GM12878 (cell line): Measurements from ENCODE around the gene ZDHHC14.

Experiments used
- BHLHE40 ChIP-seq, 2 experiments: fragments of 450-650 bp in 1 of 2; IDR thresholded peaks; 2 replicates each; pipeline ENCODE4 v1.6.1; 2011 to 2017; ENCODE audit warnings: low read depth in 2 of 2, borderline replicate concordance in 1 of 2, improper control_type of control experiment in 1 of 2, low read length in 1 of 2, mild to moderate bottlenecking in 1 of 2
- EED ChIP-seq: sonication (generic); IDR thresholded peaks from 2 replicates; pipeline ENCODE4 v1.6.1; 2016; ENCODE audit warnings: antibody characterized with exemption, low read depth
- EGR1 ChIP-seq, 2 experiments: IDR thresholded peaks; 1 replicate in 1 of 2; 2 replicates in 1 of 2; pipeline ENCODE4 v1.6.1; 2011 to 2012; ENCODE audit warnings: low read depth in 2 of 2, low read length in 2 of 2, borderline replicate concordance in 1 of 2, mild to moderate bottlenecking in 1 of 2, moderate library complexity in 1 of 2
- EP300 ChIP-seq, 2 experiments: fragments of 150-350 bp in 1 of 2; IDR thresholded peaks; 2 replicates each; pipeline ENCODE4 v1.6.1; 2011 to 2012; ENCODE audit warnings: low read depth in 2 of 2, low read length in 2 of 2, borderline replicate concordance in 1 of 2, improper control_type of control experiment in 1 of 2, inconsistent platforms in 1 of 2; ENCODE audit not compliant: control insufficient read depth in 1 of 2
- EZH2 ChIP-seq: IDR thresholded peaks from 2 replicates; pipeline ENCODE4 v1.6.1; 2012; ENCODE audit warnings: low read depth, mild to moderate bottlenecking, control low read depth, inconsistent platforms, low read length, borderline replicate concordance; ENCODE audit not compliant: control insufficient read depth
- KDM1A ChIP-seq: fragments of 200-600 bp; sonication (generic); IDR thresholded peaks from 2 replicates; pipeline ENCODE4 v1.6.1; 2016; ENCODE audit warnings: borderline replicate concordance
- NR2C2 ChIP-seq: IDR thresholded peaks from 2 replicates; pipeline ENCODE4 v1.6.1; 2011; ENCODE audit warnings: borderline replicate concordance, low read depth; ENCODE audit not compliant: control insufficient read depth, insufficient read length
- SIN3A ChIP-seq: IDR thresholded peaks from 2 replicates; pipeline ENCODE4 v1.6.1; 2012; ENCODE audit warnings: low read depth, low read length, improper control_type of control experiment
- SMC3 ChIP-seq: IDR thresholded peaks from 2 replicates; pipeline ENCODE4 v1.6.1; 2011; ENCODE audit warnings: low read length, improper control_type of control experiment, borderline replicate concordance
- TF ChIP-seq, protein P1 (sequence below), 3 experiments: IDR thresholded peaks in 2 of 3; conservative IDR thresholded peaks in 1 of 3; 2 replicates each; pipeline ENCODE4 v1.5.1; 2011; ENCODE audit warnings: low read depth in 3 of 3, low read length in 3 of 3, mild to moderate bottlenecking in 3 of 3, control low read depth in 2 of 3, moderate library complexity in 2 of 3, inconsistent platforms in 1 of 3, mixed read lengths in 1 of 3; ENCODE audit not compliant: control insufficient read depth in 2 of 3, insufficient read depth in 1 of 3; ENCODE audit errors: extremely low read depth in 1 of 3

DNA sequence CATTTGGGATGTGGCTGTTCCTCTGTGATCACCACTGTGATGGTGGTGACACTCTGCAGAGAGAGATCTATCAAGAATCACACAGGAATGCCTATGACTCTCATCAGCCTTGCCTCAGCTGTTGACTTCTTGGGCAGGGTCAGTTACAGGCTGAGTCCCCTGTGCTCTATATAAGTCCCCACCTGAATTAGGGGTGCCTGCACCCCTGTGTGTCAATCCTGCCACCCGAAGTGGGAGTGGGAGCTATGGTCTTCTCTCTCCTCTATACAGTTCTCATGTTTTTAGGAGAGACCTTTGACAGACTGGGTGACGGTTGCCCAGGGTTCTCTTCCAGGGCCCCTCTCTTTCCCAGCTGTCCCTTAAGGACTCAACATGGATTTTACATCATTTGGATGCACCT lies 173.8 kb downstream of the ZDHHC14 start:
- TF ChIP-seq EED (no peak), EZH2 (no peak), EGR1 (IDR thresholded peaks at IDR 0.05; ENCODE audit: borderline replicate concordance in 1 of 2, low read depth in 2 of 2, low read length in 2 of 2) (no peak), SMC3 (no peak), EP300 (IDR thresholded peaks at IDR 0.05; ENCODE audit: borderline replicate concordance in 1 of 2, control insufficient read depth in 1 of 2, low read depth in 2 of 2, low read length in 2 of 2) (no peak), KDM1A (no peak), NR2C2 (no peak), SIN3A (no peak), BHLHE40 (IDR thresholded peaks at IDR 0.05; ENCODE audit: borderline replicate concordance in 1 of 2, low read depth in 2 of 2, low read length in 1 of 2) (no peak)
- TF ChIP-seq, protein P1, sequence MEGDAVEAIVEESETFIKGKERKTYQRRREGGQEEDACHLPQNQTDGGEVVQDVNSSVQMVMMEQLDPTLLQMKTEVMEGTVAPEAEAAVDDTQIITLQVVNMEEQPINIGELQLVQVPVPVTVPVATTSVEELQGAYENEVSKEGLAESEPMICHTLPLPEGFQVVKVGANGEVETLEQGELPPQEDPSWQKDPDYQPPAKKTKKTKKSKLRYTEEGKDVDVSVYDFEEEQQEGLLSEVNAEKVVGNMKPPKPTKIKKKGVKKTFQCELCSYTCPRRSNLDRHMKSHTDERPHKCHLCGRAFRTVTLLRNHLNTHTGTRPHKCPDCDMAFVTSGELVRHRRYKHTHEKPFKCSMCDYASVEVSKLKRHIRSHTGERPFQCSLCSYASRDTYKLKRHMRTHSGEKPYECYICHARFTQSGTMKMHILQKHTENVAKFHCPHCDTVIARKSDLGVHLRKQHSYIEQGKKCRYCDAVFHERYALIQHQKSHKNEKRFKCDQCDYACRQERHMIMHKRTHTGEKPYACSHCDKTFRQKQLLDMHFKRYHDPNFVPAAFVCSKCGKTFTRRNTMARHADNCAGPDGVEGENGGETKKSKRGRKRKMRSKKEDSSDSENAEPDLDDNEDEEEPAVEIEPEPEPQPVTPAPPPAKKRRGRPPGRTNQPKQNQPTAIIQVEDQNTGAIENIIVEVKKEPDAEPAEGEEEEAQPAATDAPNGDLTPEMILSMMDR (IDR thresholded peaks at IDR 0.05 in 2 of 3, conservative IDR thresholded peaks at IDR 0.05 in 1 of 3; ENCODE audit: control insufficient read depth in 2 of 3, extremely low read depth in 1 of 3, insufficient read depth in 1 of 3, low read depth in 3 of 3, low read length in 3 of 3), result no peak
